GM19438 (cell line): Measurements from ENCODE around the gene APOL4.
"Not testable (repeated sequence)": the region's sequence is repeated elsewhere in the genome, so short reads cannot be mapped to it uniquely, and the experiment has no call there.

Source experiments
- ATAC-seq: cut with Tn5 transposase; IDR thresholded peaks from one replicate; pipeline ENCODE4 v1.9.1; 2021; ENCODE audit warnings: low read depth; ENCODE audit not compliant: unreplicated experiment

Gene APOL4

DNA sequence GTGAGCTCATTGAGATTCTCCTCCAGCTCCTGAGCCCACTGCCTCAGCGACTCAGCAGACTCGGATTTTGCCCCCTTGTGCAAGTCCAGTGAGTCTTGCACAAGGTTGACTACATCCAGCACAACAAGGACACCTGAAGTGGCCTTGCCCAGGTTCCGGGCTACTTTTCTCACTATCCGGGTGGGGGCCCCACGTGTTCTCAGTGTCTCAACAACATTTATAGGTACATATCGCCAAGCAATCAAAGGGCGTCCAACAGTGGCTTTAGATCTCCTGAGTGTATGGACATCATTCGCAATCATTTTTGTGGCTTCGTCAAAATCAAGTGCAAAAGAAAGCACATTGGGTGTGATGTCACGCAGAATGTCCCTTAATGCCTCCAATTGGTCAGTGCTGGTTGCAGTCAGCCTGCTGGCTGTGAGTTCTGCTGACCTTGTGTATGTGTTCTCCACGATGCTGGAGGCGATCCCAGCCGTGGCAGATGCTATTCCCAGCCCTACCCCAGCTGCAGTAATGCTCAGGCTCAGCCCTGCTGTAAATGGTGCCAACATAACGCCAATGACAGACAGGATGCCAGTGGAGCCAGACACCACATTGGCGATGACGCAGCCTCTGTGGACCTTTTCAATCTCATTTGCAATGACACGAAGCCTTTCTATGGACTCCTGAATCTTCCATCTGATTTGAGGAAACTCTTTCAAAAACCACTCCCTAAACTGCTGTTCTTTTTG is 10.3 kb downstream of the APOL4 start:
- no peak for ATAC-seq

DNA sequence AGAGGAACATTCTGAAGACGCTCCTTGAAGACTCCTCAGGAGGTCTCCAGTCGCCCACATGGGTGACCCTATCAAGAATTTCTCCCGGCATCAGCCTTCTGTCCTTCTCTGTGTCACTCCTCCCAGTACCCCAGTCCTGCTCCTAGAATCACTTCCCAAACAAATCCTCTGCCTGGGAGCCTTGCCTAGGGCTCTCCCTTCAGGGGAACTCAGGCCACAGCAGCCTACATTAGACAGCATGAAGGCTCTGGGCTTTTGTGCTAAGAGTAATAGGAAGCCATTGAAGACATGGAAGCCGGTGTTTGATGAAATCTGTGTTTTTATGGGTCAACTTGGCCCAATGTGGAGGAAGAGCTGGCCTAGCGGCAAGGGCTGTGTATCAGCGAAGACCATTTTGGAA is 13.7 kb downstream of the APOL4 start:
- ATAC-seq: not testable (repeated sequence)

DNA sequence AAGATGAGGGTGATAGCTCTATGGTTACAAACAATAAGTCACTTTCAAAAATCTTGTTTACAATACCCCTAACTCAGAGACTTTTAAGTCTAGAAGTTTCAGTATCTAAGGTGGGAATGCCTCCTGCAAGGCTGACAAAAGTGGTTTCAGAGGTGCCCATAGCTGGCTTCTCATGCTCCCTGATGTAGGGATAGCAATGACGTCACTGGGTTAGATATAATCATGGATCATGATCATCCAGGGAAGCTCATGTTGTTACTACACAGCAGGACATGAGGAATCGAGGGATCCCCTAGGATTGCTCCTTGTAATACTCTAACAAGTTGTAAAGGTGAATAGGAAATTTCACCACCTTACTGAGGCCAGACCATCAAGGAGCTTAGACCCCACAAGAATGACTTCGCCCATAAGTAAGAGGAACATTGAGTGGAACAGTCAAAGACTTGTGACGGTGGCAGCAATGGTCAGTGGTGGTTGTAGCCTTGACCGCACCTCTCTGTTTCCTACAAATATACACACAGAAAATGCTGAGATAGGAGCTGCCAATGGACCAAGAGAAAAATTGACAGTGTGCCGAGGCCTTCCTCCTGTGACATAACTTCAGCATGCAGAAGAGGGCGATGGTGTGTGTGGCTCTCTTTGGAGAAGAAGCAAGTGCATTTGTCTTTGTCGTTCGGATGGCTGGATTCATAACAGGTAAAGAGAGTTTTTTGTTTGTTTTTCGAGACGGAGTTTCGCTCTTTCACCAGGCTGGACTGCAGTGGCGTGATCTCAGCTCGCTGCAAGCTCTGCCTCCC is 15.6 kb downstream of the APOL4 start:
- ATAC-seq: no peak

DNA sequence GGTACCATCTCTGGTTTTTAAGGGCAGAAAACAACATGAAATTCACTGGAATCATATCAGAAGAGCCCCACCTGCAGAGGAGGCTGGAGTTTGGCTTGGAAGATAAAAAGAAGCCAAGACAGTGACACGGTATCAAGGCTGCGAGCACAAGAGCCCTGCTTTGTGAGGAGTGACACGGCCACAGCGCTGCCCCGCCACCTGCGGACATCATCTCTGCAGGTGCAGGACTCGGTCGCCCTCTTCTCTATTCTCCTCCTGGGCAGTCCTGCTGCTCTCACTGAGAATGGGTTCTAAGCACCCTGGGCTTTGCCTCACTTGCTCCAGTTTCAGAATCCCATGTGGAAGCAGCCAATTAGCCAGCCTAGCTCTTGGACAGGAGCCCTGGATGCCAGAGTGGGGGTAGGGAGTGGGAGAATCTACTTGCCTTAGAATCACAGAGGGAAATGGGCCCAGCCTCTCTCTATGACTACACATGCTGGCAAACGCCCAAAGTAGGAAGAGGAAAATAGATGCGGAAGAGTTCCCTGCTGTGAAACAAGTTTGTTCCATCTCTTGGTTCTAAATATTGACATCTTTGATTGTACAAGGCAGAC is 17.1 kb downstream of the APOL4 start:
- ATAC-seq: no peak

DNA sequence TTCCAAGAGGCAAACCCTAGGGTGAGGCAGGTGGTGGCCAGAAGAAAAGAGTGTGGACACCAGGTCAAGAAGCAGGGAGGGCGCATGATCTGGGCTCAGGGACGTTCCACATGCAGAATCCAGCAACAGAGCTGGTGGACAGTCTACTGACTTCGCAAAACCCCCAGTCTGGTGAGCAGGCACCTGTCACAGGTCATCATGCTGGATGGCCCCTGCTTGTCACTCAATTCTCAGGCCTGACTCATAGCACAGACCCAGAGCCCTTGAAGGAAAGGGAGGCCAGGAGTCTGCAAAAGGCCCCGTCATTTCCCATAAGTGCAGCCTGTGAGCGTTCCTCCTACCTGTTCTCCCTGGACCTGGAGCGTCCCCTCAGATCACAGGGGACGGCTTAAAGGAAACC is 18.2 kb downstream of the APOL4 start:
- no peak for ATAC-seq

DNA sequence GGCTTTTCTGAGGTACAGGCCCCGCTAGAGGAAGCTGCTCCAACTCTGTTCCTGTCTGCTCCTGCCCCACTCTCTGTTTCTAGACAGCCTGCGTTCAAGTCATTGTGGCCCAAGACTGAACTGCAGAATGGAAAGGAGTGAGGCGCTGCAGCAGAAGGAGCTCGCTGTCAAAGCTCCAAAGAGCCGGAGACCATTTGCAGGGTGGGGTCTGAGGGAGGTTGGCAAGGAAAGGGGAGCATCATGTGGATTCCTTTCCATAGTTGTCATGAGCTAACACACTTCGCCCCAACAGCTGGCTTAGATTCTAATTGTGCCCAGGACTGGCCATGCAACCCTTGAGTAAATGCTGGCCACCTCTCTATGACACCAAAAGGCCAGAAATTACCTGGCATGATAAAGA is 18.8 kb downstream of the APOL4 start:
- no peak for ATAC-seq

DNA sequence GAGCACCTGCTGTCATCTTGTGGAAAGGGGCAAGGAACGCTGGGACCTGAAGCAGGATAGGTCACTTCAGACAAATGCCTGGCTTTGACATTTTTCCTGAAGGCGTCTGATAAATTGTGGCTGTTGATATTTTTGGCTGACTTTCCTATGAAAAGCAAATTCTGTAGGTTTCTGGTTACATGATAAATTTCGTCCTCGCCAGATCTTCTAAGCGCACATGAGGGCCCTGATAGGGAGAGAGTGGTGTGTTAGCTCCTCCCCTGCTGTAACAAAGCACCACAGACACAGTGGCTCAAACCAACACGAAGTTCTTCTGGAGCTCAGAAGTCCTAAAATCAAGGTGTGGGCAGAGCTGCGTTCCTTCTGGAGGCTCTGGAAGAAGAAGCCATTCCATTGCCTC is 19.6 kb downstream of the APOL4 start:
- ATAC-seq: no peak

DNA sequence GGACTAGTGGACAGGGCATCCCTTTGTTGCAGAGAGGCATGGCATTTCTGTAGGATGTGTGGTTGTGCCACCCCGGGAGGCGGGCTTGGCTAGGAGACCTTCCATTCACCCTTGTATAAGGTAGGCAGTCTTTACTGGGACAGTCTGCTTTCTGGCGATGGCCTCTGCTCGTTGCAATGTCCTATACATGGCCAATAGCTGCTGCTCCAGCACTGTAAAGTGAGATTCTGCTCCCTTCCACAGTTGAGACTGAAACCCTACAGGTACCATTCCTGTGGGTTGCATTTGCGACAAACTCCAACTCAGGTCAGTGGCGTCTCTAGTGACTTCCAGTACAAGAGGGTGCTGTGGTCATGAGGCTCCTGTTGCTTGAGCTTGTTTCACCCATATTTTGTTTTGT is 20.7 kb downstream of the APOL4 start:
- ATAC-seq: no peak

DNA sequence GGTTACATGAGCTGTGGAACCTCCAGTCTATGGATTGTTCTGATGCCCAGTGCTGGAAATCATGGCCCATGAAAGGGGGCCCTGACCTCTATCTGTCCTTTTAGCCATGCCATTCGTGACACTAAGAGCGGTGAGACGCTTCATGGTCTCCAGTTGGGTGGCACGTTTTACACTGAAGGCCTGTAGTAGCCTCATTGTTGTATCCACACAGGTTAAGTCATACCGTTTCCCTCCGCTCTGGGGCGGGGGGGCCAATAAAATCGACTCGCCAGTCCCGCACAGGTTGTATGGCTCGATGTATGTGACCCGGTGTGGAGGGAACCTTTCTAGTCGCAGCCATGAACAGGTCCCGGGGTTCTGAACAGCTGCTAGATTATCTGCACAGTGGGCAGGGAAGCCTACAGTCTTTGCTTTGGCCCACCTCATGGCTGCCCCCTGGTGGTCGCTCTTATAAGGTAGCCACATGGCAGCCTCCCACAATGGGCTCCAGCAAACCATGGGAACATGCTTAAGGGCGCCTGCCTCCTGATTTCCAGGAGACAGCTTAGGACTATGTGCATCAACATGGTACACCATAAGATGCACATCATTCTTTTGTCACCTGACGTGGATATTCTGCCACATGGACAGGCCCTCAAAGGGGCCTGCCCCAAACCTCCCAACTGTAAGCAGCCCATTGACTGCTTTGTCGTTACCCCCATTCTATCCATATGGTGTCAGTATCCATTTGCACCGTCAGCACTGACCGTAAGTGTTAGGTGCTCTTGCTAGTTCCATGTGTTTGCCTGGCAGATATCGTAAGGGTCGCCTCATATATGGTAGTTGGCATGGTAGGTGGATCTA is 21.4 kb downstream of the APOL4 start:
- no peak for ATAC-seq

DNA sequence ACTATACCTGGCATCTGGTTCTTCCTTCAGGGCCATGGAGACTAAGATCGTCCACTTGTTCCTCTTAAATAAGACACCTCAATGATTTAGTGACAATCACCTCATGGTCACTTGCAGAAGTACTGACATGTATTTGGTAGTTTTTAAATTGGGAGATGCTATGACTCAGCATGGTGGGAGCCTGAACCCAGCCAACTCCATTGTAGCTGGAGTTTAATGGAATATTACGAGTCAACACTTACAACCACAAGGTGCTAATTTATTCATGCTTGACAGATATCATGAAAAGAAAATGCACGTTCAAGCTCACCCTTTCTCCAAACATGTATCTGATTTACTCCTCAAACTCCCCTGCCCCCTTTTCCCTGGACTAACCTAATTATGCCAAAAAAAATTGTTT is 24.4 kb downstream of the APOL4 start:
- no peak for ATAC-seq

DNA sequence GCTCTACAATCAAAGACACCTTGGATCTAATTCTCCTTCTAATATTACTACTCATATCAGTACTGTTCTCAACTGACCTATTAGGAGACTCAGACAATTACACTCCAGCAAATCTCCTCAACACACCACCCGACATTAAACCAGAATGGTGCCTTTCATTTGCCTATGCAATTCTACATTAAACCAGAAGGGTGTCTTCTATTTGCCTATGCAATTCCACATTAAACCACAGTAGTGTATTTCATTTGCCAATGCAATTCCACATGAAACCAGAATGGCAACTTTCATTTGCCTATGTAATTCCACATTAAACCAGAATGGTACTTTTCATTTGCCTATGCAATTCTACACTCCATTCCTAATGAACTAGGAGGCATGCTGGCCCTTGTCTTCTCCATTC is 25.7 kb downstream of the APOL4 start:
- no peak for ATAC-seq

DNA sequence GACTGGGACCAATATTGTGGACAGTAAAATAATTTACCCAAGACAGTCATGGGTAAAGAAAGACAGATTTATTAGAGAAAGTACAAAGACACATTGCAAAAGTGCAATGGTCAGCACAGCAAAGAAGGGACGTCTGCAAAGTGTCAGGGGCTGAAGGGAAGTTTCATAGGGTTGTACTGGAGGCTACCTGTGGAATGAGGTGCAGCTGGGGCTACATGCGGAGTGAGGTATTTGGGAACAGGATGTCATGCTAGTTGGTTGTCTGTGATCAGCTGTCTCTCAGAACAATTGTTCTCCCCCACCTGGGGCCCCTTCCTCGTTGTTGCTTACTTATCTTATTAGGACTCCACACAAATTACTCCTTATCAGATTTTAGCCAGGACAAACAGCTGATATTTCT is 29.7 kb downstream of the APOL4 start:
- no peak for ATAC-seq

DNA sequence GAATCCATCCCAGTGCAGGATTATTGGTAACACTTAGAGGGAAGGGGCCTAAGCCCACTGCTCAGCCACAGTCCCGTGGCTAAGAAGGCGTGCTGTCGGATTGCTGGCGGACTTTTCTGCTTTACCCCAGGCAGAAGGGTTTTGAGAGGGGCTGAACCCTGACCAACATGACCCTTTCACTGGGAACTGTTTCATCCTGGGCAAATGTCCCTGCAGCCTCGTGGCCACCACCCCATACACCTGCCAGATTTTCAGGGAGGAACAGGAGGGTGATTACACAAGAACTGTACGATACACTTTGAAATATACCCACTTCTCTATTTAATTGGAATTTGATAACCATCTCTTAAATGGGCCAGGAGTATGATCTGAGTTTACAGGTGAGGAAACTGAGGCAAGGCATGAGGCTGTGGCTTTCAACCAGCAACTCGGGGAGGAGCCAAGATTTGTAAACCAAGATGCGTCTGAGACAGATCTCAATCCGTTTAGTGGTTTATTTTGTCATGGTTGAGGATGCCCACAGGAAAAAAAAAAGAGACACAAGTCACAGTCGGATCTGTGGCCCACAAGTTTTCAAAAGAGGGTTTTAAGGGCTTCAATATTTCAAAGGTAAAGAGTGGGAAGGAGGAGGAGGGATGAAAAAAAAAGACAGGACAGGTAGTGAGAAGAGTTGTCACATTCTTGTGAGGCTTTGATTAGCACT is 34.9 kb downstream of the APOL4 start:
- no peak for ATAC-seq

DNA sequence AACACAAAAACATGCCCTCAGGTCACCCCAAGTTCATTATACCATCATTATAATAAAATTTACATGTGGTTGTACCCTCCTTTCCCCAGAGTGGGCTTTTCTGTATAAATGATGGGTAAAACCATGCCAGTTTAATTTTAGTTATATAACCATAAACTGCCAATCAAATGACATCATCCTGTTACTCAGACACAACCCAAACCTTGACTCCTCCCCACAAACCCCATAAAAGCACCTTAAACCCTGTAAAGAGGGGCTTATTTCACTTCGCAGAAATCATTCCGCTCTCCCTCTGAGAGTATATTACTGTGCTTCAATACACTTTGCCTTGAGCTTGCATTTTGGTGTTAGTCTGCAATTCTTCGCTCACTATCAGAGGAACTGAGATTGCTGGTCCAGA is 35.5 kb downstream of the APOL4 start:
- ATAC-seq: no peak

DNA sequence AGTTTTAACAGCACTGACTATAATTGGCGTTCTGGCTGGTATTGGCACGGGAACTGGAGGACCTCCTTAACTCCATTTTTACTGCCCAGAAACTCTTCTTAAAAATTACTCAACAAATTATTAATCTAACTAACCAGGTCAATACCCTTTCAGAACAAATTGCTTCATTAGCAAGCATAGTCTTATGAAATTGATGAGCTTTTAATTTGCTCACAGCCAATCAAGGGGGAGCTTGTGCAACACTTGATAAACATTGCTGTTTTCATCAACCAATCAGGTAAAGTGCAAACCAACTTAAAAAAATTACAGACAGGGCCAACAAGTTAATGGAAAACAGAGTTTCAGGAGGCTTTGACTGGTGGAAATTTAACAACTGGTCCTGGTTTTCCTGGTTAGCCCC is 36.5 kb downstream of the APOL4 start:
- ATAC-seq: no peak

DNA sequence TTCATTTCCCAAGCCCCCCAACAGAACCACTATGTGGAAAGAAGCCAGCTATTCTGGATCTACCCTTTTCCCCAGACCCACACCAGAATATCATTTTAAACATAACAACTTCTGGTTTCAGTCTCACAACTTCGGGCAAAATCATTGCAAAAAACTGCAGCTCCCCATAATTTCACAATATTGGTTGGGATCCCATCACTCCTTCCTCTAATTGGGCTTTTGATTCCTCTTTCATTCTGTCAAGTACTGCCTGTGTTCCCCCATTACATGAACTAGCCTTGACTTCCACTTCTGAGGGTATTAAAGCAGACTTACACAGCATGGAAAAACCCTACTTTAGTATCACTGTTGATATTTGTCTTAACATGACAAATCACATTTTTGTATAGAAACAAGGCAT is 37.0 kb downstream of the APOL4 start:
- ATAC-seq: no peak

DNA sequence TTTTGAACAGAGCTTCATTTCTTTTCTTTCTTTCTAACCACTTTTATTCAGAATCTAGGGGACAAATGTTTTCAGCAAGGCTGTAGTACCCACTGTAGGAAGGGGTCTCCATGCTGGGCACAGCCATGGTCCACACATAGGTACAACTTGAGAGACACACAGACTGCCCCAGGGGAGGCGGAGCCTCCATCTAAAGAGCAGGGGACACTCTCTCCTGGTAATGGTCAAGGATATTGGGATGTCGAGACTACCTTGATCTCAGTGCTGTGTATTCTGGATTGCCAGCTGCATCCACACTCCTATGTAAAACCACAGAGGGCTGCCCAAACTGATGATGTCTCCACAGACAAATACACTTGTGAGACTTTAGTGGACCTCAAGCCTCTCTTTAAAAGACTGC is 38.1 kb downstream of the APOL4 start:
- no peak for ATAC-seq

DNA sequence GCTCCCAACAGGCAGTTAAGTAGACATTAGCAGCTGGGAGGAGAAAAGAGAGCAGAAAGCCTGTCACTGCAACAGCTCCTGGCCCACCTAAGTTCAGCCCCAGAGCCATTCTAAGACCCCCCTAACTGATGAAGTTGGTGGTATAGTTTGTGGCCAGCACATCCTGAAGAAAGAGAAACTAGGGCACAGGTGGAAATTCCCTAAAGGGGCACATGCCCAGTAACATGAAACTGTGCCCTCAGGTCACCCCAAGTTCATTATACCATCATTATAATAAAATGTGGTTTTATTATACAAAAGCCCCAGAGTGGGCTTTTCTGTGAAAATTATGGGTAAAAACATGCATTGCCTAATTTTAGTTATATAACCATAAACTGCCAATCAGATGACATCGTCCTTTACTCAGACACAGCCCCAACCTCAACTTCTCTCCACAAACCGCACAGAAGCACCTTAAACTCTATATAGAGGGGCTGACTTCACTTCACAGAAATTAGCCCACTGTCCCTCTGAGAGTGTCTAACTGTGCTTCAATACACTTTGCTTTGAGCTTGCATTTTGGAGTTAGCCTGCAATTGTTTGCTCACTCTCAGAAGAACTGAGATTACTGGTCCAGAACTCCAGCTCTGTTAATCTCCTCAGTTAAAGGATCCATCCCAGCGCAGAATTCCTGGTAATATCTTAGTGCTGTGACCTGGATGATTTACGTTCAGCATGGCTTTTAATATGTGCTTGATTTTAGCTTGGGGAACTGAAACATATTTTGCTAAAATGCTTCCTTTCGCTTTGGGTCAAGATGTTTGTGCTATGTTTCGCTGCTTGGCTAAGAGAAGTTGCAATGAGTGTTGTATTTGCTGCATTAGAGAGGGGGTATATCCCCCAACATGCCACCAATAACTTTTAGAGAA is 39.2 kb downstream of the APOL4 start:
- ATAC-seq: no peak

DNA sequence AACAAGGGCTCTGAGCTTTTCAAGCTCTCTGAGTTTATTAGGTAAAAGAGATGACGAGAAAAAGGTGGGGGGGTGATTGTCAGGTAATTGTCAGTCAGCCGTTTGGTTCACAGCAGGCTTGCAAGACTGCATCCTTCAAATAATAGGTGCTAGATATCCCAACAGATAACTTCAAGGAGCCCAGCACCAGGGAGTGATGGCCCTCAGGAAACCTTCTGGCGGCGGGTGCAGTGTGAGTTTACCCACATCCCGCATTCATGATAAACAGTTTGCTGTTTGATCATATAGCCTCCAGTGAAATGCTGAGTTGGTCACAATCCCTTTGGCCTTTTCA is 39.8 kb downstream of the APOL4 start:
- ATAC-seq: not testable (repeated sequence)
